ENCODE measurements around the gene NFIC.
"Not testable (repeated sequence)": the region's sequence is repeated elsewhere in the genome, so short reads cannot be mapped to it uniquely, and the experiment has no call there.

GRCh38 chr19:3391911-3392310 lies 25.5 kb downstream of the NFIC start:
- TF ChIP-seq CTCF, POLR2A (IDR thresholded peaks at IDR 0.05): not testable (repeated sequence)
